Uterus (tissue), 4 donors: Measurements from ENCODE around the gene ARL5A. TPM values are rescaled to one million over a fixed set of nuclear protein-coding genes. Genes with fewer than 3 reads are reported as not detected.
A peak's percentile ranks its signal among the peaks of the same experiment; 100 is the strongest.

ENCODE experiments used
- DNase-seq, 2 donors: peaks; one replicate each; pipeline ENCODE4 v3.0.0-alpha.2; 2019 to 2020
- H3K27ac ChIP-seq, 2 donors: fragments of 200-600 bp; sonication (generic); 1 replicate in 1 of 2; 2 replicates in 1 of 2; pipeline ENCODE4 v1.5.1; 2016 to 2018
- H3K27me3 ChIP-seq, 2 donors: fragments of 200-600 bp; sonication (generic); one replicate each; pipeline ENCODE4 v1.5.1; 2018 to 2019; ENCODE audit warnings: control low read depth in 1 of 2
- H3K36me3 ChIP-seq, 2 donors: fragments of 200-600 bp; sonication (generic); one replicate each; pipeline ENCODE4 v1.5.1; 2019; ENCODE audit warnings: control low read depth in 1 of 2
- H3K4me1 ChIP-seq, 2 donors: fragments of 200-600 bp; sonication (generic); one replicate each; pipeline ENCODE4 v1.5.1; 2018 to 2019; ENCODE audit warnings: control low read depth in 1 of 2
- H3K4me3 ChIP-seq, 2 donors: fragments of 200-600 bp; sonication (generic); 1 replicate in 1 of 2; 2 replicates in 1 of 2; pipeline ENCODE4 v1.5.1; 2018 to 2019; ENCODE audit warnings: mild to moderate bottlenecking in 1 of 2
- H3K9me3 ChIP-seq, 2 donors: fragments of 200-600 bp; sonication (generic); one replicate each; pipeline ENCODE4 v1.5.1; 2019; ENCODE audit warnings: control low read depth in 1 of 2
- POLR2A ChIP-seq, 2 donors: fragments of 450-650 bp; IDR thresholded peaks; one replicate each; pipeline ENCODE4 v1.6.1; 2016; ENCODE audit warnings: antibody characterized with exemption in 2 of 2, mild to moderate bottlenecking in 1 of 2, moderate library complexity in 1 of 2
- intact Hi-C: fragments of 100-400 bp; cut with DNase I; formaldehyde crosslinking; loops from one replicate; pipeline ENCODE4 v1.15.1; 2023; ENCODE audit warnings: low total_unique reads
- total RNA-seq, 4 donors: library from RNA; depleted of rRNA in 3 of 4; stranded (reverse); fragments of >200 nt in 3 of 4; gene quantifications; one replicate each; pipeline versions ENCODE4 v1.1.0 to v1.2.4, GENCODE V29; 2014 to 2023
- TF ChIP-seq, protein P1 (sequence below), 4 experiments: fragments of 200-600 bp in 2 of 4; fragments of 450-650 bp in 2 of 4; sonication (generic) in 2 of 4; IDR thresholded peaks; one replicate each; pipeline ENCODE4 v1.5.1; 2016 to 2019; ENCODE audit warnings: antibody characterized with exemption in 4 of 4, mild to moderate bottlenecking in 2 of 4, moderate library complexity in 1 of 4
- donor health status: DM: yes; HTN: yes; CAD: no.

ARL5A gene
- total RNA-seq, 4 donors from 2014 or later, result 21.2 to 101 (median 40.7) TPM

DNA sequence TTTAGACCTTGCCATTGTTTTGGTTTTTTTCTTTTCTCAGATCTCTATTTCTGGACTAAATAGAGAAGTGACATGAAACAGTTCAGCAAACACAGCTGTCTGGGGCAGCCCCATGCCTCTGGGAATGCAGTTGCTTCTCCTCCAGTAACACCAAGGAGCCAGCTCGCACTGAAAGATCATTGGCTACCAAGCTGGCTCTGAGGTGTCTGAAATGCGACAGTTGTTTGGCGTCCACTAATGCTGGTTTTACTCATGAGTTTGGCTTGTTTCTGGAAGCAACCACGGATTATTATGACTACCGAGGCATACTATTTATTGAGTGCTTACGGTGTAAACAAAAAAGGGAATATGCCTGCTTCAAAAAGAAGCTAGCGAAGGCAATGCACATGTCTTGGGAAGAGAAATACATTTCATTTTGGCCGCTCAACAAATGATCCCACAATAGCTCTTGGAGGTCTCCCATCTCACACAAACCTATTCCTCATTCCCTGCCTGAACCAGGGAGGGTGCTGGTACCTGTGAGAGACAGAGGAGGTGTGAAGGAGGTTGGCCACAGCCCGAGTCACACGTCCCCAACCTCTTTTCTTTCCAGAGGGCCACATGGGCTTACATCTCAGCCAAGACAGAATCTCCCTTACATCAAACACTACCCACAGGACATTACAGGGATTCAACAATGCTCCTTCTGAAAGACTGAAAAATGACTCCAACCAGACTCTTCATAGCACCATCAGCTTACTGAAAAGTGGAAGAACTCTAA lies 56.4 kb downstream of the ARL5A start:
- TF ChIP-seq, protein P1, sequence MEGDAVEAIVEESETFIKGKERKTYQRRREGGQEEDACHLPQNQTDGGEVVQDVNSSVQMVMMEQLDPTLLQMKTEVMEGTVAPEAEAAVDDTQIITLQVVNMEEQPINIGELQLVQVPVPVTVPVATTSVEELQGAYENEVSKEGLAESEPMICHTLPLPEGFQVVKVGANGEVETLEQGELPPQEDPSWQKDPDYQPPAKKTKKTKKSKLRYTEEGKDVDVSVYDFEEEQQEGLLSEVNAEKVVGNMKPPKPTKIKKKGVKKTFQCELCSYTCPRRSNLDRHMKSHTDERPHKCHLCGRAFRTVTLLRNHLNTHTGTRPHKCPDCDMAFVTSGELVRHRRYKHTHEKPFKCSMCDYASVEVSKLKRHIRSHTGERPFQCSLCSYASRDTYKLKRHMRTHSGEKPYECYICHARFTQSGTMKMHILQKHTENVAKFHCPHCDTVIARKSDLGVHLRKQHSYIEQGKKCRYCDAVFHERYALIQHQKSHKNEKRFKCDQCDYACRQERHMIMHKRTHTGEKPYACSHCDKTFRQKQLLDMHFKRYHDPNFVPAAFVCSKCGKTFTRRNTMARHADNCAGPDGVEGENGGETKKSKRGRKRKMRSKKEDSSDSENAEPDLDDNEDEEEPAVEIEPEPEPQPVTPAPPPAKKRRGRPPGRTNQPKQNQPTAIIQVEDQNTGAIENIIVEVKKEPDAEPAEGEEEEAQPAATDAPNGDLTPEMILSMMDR (IDR thresholded peaks at IDR 0.05), result no peak
- no peak for TF ChIP-seq POLR2A (IDR thresholded peaks at IDR 0.05)
- Histone ChIP-seq H3K4me3 (no peak overlapping the region), H3K9me3 (no peaks in the 10 kb centered on the region), H3K27me3 (no peaks in the 10 kb centered on the region), H3K4me1 (peaks cover 0 to 3% of the 10 kb centered on the region in 2 donors), H3K36me3 (no peaks in the 10 kb centered on the region), H3K27ac (peak overlapping the region in 1 of 2 donors; percentile 25)
- DNase-seq, result peak in 1 of 2 donors; percentile 24
- intact Hi-C loops, result no loop called here

DNA sequence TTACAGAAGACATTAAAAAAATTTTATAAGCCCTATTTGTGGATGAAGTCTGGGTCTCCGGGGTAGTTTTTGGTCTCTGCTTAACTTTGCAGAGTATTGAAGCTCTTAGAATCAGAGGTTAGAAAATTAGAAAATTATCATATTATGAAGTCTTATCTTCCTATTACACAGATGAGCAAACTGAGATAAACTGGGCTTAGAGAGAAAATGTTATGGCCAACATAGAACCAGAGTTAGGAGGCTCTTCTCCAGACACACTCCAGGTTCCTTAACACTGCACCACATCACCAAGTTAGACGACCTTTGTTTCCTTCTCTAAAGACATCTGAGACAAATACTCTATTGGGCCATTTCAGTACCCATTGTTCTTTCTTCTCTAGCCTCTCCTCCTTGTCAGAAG lies 57.2 kb downstream of the ARL5A start:
- no peaks in the 10 kb centered on the region for H3K36me3 ChIP-seq
- H3K4me3 ChIP-seq, result no peak overlapping the region
- no peak for TF ChIP-seq POLR2A (IDR thresholded peaks at IDR 0.05)
- TF ChIP-seq, protein P1 (IDR thresholded peaks at IDR 0.05), result no peak
- no peaks in the 10 kb centered on the region for H3K9me3 ChIP-seq
- H3K27me3 ChIP-seq, result no peaks in the 10 kb centered on the region
- no peak overlapping the region for H3K27ac ChIP-seq
- intact Hi-C loops, result no loop called here
- DNase-seq, result no peak
- H3K4me1 ChIP-seq, result peaks cover 0 to 3% of the 10 kb centered on the region in 2 donors

DNA sequence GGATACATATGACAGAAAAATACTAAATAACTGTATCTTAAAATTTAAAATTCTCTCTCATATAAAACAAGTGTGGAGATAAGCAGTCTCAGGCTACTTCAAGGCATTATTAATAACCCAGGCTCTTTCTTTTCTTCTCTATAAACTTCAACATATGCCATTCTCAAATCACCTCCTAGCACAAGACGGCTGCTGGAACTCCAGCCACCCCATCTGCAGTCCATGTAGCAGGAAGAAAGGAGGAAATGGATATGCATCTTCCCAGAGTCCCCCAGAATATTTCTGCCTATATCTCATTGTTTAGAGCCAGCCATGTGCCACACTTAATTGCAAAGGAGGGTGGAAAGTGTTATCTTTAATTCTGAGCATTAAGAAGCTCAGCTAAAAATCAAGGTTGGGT lies 58.6 kb downstream of the ARL5A start:
- Histone ChIP-seq H3K27me3 (no peaks in the 10 kb centered on the region), H3K9me3 (no peaks in the 10 kb centered on the region), H3K4me1 (no peaks in the 10 kb centered on the region), H3K4me3 (no peak overlapping the region), H3K27ac (no peak overlapping the region), H3K36me3 (no peaks in the 10 kb centered on the region)
- no peak for DNase-seq
- intact Hi-C loops, result no loop called here
- TF ChIP-seq, protein P1 (IDR thresholded peaks at IDR 0.05), result no peak
- no peak for TF ChIP-seq POLR2A (IDR thresholded peaks at IDR 0.05)

DNA sequence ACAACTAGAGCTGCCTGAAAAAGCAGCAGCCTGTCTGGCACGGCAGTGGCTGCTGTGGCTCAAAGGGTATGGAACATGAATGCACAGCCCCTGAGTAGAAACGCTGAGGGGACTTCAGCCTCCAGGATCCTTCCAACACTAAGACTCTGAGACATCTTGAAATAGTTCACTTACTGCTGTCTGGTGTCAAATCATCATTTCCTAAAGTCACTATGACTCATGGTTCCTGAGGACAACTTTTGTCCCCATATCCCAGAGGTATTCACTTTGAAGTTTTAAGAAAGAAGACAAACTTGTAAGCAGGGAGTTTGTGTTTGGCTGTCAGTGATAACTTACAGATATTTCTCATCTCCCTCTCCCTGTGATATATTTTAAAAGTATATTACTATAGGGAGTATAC lies 60.7 kb downstream of the ARL5A start:
- H3K9me3 ChIP-seq, result no peaks in the 10 kb centered on the region
- no peaks in the 10 kb centered on the region for H3K4me1 ChIP-seq
- no peak overlapping the region for H3K27ac ChIP-seq
- intact Hi-C loops, result no loop called here
- TF ChIP-seq POLR2A (IDR thresholded peaks at IDR 0.05), result no peak
- TF ChIP-seq, protein P1 (IDR thresholded peaks at IDR 0.05), result no peak
- no peak for DNase-seq
- no peaks in the 10 kb centered on the region for H3K36me3 ChIP-seq
- H3K27me3 ChIP-seq, result no peaks in the 10 kb centered on the region
- no peak overlapping the region for H3K4me3 ChIP-seq

DNA sequence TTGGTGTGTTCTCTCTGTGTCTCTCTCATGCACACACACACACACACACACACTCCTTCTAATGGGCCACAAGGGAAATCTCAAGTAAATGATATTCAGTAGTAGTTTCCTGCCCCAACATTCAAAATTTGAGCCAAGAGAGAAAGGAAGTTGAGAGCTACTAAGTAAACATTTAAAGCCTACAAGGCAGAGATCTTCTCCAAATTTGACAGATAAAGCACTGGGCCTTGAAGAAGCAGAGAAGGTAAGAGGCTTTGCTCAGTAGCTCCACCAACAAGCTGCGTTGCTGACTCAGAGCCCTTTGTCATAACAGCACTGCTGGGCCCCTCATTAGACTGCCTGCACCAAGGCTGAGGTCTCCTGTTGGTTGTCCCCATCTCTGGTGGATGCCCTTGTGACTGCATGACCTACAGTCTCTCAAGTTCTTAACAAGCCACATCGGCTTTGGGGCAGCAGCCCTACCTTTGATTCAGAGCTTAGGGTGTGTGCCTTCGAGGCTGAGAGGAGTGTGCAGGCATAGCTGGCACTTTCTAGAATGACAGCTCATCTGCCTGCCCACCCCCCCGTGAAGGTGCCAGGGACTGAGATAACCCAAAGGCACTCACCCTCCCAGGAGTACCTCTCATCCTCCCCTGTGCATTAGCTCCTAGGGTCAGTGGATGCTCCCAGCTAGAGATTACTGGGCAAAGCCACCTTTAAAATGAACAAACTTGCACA lies 61.6 kb downstream of the ARL5A start:
- TF ChIP-seq, protein P1 (IDR thresholded peaks at IDR 0.05), result no peak
- TF ChIP-seq POLR2A (IDR thresholded peaks at IDR 0.05), result no peak
- no peaks in the 10 kb centered on the region for H3K36me3 ChIP-seq
- no peaks in the 10 kb centered on the region for H3K4me1 ChIP-seq
- intact Hi-C loops, result no loop called here
- H3K4me3 ChIP-seq, result no peak overlapping the region
- DNase-seq, result no peak
- H3K9me3 ChIP-seq, result no peaks in the 10 kb centered on the region
- no peaks in the 10 kb centered on the region for H3K27me3 ChIP-seq
- H3K27ac ChIP-seq, result no peak overlapping the region
